Body of pancreas (tissue), 4 donors: ENCODE results near the gene KLHDC2.

Source experiments
- POLR2A ChIP-seq, 3 donors: fragments of 450-650 bp; IDR thresholded peaks; one replicate each; pipeline ENCODE4 v1.6.1; 2016; ENCODE audit warnings: antibody characterized with exemption in 3 of 3, mild to moderate bottlenecking in 2 of 3
- TF ChIP-seq, protein P1 (sequence below), 7 experiments: fragments of 450-650 bp in 4 of 7; fragments of 200-600 bp in 3 of 7; sonication (generic) in 3 of 7; IDR thresholded peaks; one replicate each; pipeline ENCODE4 v1.5.1; 2016 to 2019; ENCODE audit warnings: antibody characterized with exemption in 7 of 7

- TF ChIP-seq, protein P1, sequence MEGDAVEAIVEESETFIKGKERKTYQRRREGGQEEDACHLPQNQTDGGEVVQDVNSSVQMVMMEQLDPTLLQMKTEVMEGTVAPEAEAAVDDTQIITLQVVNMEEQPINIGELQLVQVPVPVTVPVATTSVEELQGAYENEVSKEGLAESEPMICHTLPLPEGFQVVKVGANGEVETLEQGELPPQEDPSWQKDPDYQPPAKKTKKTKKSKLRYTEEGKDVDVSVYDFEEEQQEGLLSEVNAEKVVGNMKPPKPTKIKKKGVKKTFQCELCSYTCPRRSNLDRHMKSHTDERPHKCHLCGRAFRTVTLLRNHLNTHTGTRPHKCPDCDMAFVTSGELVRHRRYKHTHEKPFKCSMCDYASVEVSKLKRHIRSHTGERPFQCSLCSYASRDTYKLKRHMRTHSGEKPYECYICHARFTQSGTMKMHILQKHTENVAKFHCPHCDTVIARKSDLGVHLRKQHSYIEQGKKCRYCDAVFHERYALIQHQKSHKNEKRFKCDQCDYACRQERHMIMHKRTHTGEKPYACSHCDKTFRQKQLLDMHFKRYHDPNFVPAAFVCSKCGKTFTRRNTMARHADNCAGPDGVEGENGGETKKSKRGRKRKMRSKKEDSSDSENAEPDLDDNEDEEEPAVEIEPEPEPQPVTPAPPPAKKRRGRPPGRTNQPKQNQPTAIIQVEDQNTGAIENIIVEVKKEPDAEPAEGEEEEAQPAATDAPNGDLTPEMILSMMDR (IDR thresholded peaks at IDR 0.05): no peak
- no peak for TF ChIP-seq POLR2A (IDR thresholded peaks at IDR 0.05)
Observed at GRCh38 chr14:49733836-49734235, 34.1 kb upstream of the KLHDC2 start.
